GM12878 (cell line): ENCODE measurements around the gene ITGAL.
"Not testable (repeated sequence)": the region's sequence is repeated elsewhere in the genome, so short reads cannot be mapped to it uniquely, and the experiment has no call there.

Experiments
- ASH2L ChIP-seq: fragments of 300-600, 200-600 bp; sonication (generic); IDR thresholded peaks from 2 replicates; pipeline ENCODE4 v1.6.1; 2017; ENCODE audit warnings: low read depth, mild to moderate bottlenecking, borderline replicate concordance
- CHD2 ChIP-seq: IDR thresholded peaks from 2 replicates; pipeline ENCODE4 v1.6.1; 2011; ENCODE audit warnings: low read depth, low read length, improper control_type of control experiment, borderline replicate concordance
- EZH2 ChIP-seq: IDR thresholded peaks from 2 replicates; pipeline ENCODE4 v1.6.1; 2012; ENCODE audit warnings: low read depth, mild to moderate bottlenecking, control low read depth, inconsistent platforms, low read length, borderline replicate concordance; ENCODE audit not compliant: control insufficient read depth
- POLR2AphosphoS2 ChIP-seq: IDR thresholded peaks from 2 replicates; pipeline ENCODE4 v1.6.1; 2011; ENCODE audit warnings: low read depth, mild to moderate bottlenecking, low read length, improper control_type of control experiment, moderate library complexity
- SMC3 ChIP-seq: IDR thresholded peaks from 2 replicates; pipeline ENCODE4 v1.6.1; 2011; ENCODE audit warnings: low read length, improper control_type of control experiment, borderline replicate concordance
- TCF12 ChIP-seq: IDR thresholded peaks from 2 replicates; pipeline ENCODE4 v1.6.1; 2011; ENCODE audit warnings: low read depth, mild to moderate bottlenecking, low read length
- TF ChIP-seq, protein P1 (sequence below): IDR thresholded peaks from 2 replicates; pipeline ENCODE4 v1.6.1; 2012; ENCODE audit warnings: low read depth, low read length, improper control_type of control experiment
- TF ChIP-seq, protein P2 (sequence below): IDR thresholded peaks from 2 replicates; pipeline ENCODE4 v1.6.1; 2012; ENCODE audit warnings: low read length, inconsistent platforms

DNA sequence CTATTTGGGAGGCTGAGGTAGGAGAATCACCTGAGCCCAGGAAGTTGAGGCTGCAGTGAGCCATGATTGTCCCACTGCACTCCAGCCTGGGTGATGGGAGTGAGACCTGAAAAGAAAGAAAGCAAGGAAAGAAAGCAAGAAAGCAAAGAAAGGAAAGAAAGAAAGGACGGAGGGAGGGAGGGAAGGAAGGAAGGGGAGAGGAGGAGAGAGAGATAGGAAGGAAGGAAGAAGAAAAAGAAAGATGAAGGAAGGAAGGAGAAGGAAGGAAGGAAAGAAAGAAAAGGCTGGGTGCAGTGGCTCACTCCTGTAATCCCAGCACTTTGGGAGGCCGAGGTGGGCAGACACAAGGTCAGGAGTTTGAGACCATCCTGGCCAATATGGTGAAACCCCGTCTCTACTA lies 5.2 kb downstream of the ITGAL start:
- TF ChIP-seq, protein P1, sequence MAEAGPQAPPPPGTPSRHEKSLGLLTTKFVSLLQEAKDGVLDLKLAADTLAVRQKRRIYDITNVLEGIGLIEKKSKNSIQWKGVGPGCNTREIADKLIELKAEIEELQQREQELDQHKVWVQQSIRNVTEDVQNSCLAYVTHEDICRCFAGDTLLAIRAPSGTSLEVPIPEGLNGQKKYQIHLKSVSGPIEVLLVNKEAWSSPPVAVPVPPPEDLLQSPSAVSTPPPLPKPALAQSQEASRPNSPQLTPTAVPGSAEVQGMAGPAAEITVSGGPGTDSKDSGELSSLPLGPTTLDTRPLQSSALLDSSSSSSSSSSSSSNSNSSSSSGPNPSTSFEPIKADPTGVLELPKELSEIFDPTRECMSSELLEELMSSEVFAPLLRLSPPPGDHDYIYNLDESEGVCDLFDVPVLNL: not testable (repeated sequence)
- TF ChIP-seq, protein P2, sequence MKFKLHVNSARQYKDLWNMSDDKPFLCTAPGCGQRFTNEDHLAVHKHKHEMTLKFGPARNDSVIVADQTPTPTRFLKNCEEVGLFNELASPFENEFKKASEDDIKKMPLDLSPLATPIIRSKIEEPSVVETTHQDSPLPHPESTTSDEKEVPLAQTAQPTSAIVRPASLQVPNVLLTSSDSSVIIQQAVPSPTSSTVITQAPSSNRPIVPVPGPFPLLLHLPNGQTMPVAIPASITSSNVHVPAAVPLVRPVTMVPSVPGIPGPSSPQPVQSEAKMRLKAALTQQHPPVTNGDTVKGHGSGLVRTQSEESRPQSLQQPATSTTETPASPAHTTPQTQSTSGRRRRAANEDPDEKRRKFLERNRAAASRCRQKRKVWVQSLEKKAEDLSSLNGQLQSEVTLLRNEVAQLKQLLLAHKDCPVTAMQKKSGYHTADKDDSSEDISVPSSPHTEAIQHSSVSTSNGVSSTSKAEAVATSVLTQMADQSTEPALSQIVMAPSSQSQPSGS: not testable (repeated sequence)
- TF ChIP-seq EZH2, ASH2L, POLR2AphosphoS2, SMC3, TCF12, CHD2: not testable (repeated sequence)
